GM12864 (cell line): Measurements from ENCODE around the gene WWOX.

Source experiments
- DNase-seq: peaks from one replicate; pipeline ENCODE4 v3.0.0-alpha.2; 2011; ENCODE audit warnings: low read depth
- H3K4me3 ChIP-seq: 2 replicates; pipeline ENCODE4 v1.5.1; 2011; ENCODE audit warnings: mild to moderate bottlenecking, low read depth, low read length, control low read depth
- TF ChIP-seq, protein P1 (sequence below): IDR thresholded peaks from 2 replicates; pipeline ENCODE4 v1.5.1; 2011; ENCODE audit warnings: low read depth, mild to moderate bottlenecking, moderate library complexity, low read length, control low read depth, inconsistent platforms; ENCODE audit errors: missing control alignments

The WWOX gene

GRCh38 chr16:79079656-79080420 lies 980.4 kb downstream of the WWOX start:
- TF ChIP-seq, protein P1, sequence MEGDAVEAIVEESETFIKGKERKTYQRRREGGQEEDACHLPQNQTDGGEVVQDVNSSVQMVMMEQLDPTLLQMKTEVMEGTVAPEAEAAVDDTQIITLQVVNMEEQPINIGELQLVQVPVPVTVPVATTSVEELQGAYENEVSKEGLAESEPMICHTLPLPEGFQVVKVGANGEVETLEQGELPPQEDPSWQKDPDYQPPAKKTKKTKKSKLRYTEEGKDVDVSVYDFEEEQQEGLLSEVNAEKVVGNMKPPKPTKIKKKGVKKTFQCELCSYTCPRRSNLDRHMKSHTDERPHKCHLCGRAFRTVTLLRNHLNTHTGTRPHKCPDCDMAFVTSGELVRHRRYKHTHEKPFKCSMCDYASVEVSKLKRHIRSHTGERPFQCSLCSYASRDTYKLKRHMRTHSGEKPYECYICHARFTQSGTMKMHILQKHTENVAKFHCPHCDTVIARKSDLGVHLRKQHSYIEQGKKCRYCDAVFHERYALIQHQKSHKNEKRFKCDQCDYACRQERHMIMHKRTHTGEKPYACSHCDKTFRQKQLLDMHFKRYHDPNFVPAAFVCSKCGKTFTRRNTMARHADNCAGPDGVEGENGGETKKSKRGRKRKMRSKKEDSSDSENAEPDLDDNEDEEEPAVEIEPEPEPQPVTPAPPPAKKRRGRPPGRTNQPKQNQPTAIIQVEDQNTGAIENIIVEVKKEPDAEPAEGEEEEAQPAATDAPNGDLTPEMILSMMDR: no peak
- no peak for DNase-seq
- no peak overlapping the region for H3K4me3 ChIP-seq

- TF ChIP-seq, protein P1: no peak
These were observed 982.0 kb downstream of the WWOX start for GRCh38 chr16:79081297-79082066.

DNA sequence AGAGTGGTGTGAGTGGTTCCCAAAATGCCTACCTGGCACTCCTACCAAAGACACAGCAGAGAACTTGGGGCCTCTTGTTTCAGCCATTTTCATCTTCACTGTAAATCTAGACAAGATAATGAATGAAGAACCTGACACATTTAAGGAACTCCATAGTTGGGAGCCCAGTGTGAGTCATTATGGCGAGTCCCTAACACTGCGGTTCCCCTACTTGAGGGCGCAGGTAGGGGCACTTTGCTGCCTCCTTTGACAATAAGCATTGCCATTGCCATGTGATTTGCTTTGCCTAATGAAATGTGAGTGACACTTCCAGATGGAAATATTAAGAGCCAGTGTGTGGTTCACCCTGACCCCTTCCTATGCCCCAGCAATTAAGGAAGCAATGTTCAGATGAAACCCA lies 983.5 kb downstream of the WWOX start:
- TF ChIP-seq, protein P1: no peak
- H3K4me3 ChIP-seq: no peak overlapping the region
- no peak for DNase-seq

More at GRCh38 chr16:79081297-79082066, 982.0 kb downstream of the WWOX start:
- H3K4me3 ChIP-seq: no peak overlapping the region
- no peak for DNase-seq

GRCh38 chr16:79083508-79084299 lies 984.2 kb downstream of the WWOX start:
- TF ChIP-seq, protein P1: no peak
- DNase-seq: no peak
- no peak overlapping the region for H3K4me3 ChIP-seq

DNA sequence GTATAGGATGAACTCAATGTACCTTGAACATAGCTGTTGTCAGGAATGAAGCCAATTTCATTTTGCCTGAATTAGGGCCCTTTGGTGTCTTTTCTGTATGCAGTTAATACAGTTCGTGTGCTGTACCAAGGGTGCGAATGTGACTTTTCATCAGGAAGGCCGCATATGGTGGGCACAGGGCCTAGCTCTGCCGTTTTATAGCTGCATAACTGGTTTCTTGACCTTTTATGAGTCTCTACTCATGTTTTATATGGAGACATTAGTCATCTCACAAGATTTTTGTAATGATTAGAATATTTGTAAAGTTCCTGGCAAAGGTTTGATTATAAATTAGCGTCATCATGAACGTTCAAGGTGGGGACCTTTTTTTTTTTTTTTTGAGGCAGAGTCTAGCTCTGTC lies 989.5 kb downstream of the WWOX start:
- TF ChIP-seq, protein P1: no peak
- DNase-seq: no peak
- no peak overlapping the region for H3K4me3 ChIP-seq

DNA sequence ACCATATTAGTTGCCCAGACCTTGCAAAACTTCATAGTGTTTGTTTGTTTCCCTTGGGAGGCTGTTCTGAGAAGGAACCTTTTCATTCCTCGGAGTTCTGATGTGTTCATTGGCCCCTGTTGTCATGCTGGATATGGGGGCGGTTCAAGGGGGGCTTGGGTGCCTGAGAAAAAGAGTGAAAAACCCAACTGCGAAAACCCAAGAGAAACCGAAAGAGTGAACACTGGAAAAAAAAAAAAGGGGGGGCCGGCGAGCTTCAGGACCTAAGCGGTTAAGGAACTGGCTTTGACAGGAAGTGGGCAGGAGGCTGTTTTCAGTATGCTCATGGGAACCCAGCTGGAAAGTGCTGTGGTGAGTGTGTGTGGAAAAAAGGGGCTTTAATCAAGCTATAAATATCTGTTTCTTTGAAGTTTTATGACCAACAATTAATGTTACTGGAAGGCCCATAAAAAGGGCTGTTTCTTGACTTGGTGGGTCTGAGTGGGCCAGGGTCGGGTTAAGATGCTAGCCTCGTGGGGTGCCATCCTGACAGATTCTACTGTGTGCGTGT lies 990.4 kb downstream of the WWOX start:
- TF ChIP-seq, protein P1: no peak
- DNase-seq: peak; percentile 22
- H3K4me3 ChIP-seq: no peak overlapping the region
